H7 (cell line): ENCODE measurements around the gene CYBC1. TPM values are rescaled to one million over a fixed set of nuclear protein-coding genes. Genes with fewer than 3 reads are reported as not detected.
A peak's percentile ranks its signal among the peaks of the same experiment; 100 is the strongest.

Source experiments
- DNase-seq: peaks from one replicate; pipeline ENCODE4 v3.0.0; 2012
- H3K27me3 ChIP-seq: 2 replicates; pipeline ENCODE4 v1.6.0; 2011; ENCODE audit warnings: mild to moderate bottlenecking, low read length; ENCODE audit not compliant: control insufficient read depth, insufficient read depth
- H3K36me3 ChIP-seq: replicated peaks from 2 replicates; pipeline ENCODE4 v1.5.1; 2011; ENCODE audit warnings: low read length; ENCODE audit not compliant: control insufficient read depth, insufficient read depth
- H3K4me3 ChIP-seq: 2 replicates; pipeline ENCODE4 v1.5.1; 2011; ENCODE audit warnings: low read depth, mild to moderate bottlenecking, control low read depth, low read length, moderate library complexity; ENCODE audit not compliant: insufficient read depth
- total RNA-seq: library from RNA; depleted of rRNA; stranded (reverse); fragments of >200 nt; shearing (Covaris generic); gene quantifications from 2 replicates; pipeline ENCODE4 v1.2.3, GENCODE V29; 2014; rRNA removed

The CYBC1 gene
- 62.8 and 76.1 TPM in 2 replicates for total RNA-seq

- peak within 1 kb of the TSS; percentile 93 for H3K4me3 ChIP-seq
- H3K27me3 ChIP-seq: no peaks in the 10 kb centered on the region
- DNase-seq: peak; percentile 99
- no peaks in the 10 kb centered on the region; the same call in 1 of the 2 replicates for H3K36me3 ChIP-seq
Measured at GRCh38 chr17:82450357-82451106, at the start of gene CYBC1. Gene CYBC1, minus strand, starts transcription at chr17:82450752. Its CDS starts 1,498 bp downstream, at chr17:82449254.

- DNase-seq: peak; percentile 85
- H3K36me3 ChIP-seq: no peaks in the 10 kb centered on the region
- peaks cover 16% of the 10 kb centered on the region; the same call in 1 of the 2 replicates for H3K27me3 ChIP-seq
- peak overlapping the region; percentile 52 for H3K4me3 ChIP-seq
Measured at GRCh38 chr17:82497483-82498405, 47.2 kb upstream of the CYBC1 start.

GRCh38 chr17:82496529-82497434 lies 46.2 kb upstream of the CYBC1 start:
- no peaks in the 10 kb centered on the region for H3K36me3 ChIP-seq
- DNase-seq: peak; percentile 94
- peaks cover 16% of the 10 kb centered on the region; the same call in 1 of the 2 replicates for H3K27me3 ChIP-seq
- peak overlapping the region; percentile 71 for H3K4me3 ChIP-seq

GRCh38 chr17:82495844-82496528 lies 45.4 kb upstream of the CYBC1 start:
- DNase-seq: peak; percentile 74
- Histone ChIP-seq H3K27me3 (peaks cover 16% of the 10 kb centered on the region; the same call in 1 of the 2 replicates), H3K36me3 (no peaks in the 10 kb centered on the region), H3K4me3 (no peak overlapping the region; the same call in 1 of the 2 replicates)

- Histone ChIP-seq H3K4me3 (peak overlapping the region; percentile 38), H3K27me3 (peaks cover 16% of the 10 kb centered on the region; the same call in 1 of the 2 replicates)
Measured at GRCh38 chr17:82494236-82495055, 43.9 kb upstream of the CYBC1 start.

GRCh38 chr17:82493226-82493781 lies 42.8 kb upstream of the CYBC1 start:
- Histone ChIP-seq H3K36me3 (no peaks in the 10 kb centered on the region), H3K4me3 (no peak overlapping the region), H3K27me3 (peaks cover 16% of the 10 kb centered on the region; the same call in 1 of the 2 replicates)
- DNase-seq: peak; percentile 50

More at GRCh38 chr17:82494236-82495055, 43.9 kb upstream of the CYBC1 start:
- H3K36me3 ChIP-seq: no peaks in the 10 kb centered on the region
- DNase-seq: peak; percentile 92

GRCh38 chr17:82492643-82493225 lies 42.2 kb upstream of the CYBC1 start:
- peak; percentile 28 for DNase-seq
- no peaks in the 10 kb centered on the region; the same call in 1 of the 2 replicates for H3K36me3 ChIP-seq
- no peak overlapping the region for H3K4me3 ChIP-seq
- H3K27me3 ChIP-seq: peaks cover 10% of the 10 kb centered on the region; the same call in 1 of the 2 replicates

- Histone ChIP-seq H3K27me3 (peaks cover 4% of the 10 kb centered on the region; the same call in 1 of the 2 replicates), H3K4me3 (no peak overlapping the region), H3K36me3 (peaks cover 4% of the 10 kb centered on the region)
- peak; percentile 41 for DNase-seq
Measured at GRCh38 chr17:82491533-82491932, 41.0 kb upstream of the CYBC1 start.

- no peaks in the 10 kb centered on the region; the same call in 1 of the 2 replicates for H3K27me3 ChIP-seq
- no peak overlapping the region for H3K4me3 ChIP-seq
- no peak for DNase-seq
- peaks cover 4% of the 10 kb centered on the region for H3K36me3 ChIP-seq
Measured at GRCh38 chr17:82491196-82491530, 40.6 kb upstream of the CYBC1 start.

- no peaks in the 10 kb centered on the region; the same call in 1 of the 2 replicates for H3K27me3 ChIP-seq
- H3K36me3 ChIP-seq: peaks cover 6% of the 10 kb centered on the region
- DNase-seq: peak; percentile 50
- H3K4me3 ChIP-seq: no peak overlapping the region
Measured at GRCh38 chr17:82490512-82491195, 40.1 kb upstream of the CYBC1 start.

- Histone ChIP-seq H3K36me3 (peaks cover 10% of the 10 kb centered on the region), H3K27me3 (no peaks in the 10 kb centered on the region), H3K4me3 (no peak overlapping the region)
- peak; percentile 50 for DNase-seq
Measured at GRCh38 chr17:82489851-82490511, 39.4 kb upstream of the CYBC1 start.
